ENCODE measurements around the gene PC.

Gene PC

GRCh38 chr11:66864924-66865697, 93.1 kb downstream of the PC start:
- DNase-seq = no peak

- DNase-seq = no peak
Observed at GRCh38 chr11:66864172-66864901, 93.8 kb downstream of the PC start.

GRCh38 chr11:66863428-66864125, 94.6 kb downstream of the PC start:
- no peak for DNase-seq

GRCh38 chr11:66862559-66863037, 95.6 kb downstream of the PC start:
- no peak for DNase-seq

GRCh38 chr11:66861774-66862558, 96.2 kb downstream of the PC start:
- DNase-seq = no peak

- no peak for DNase-seq
Observed at GRCh38 chr11:66861038-66861773, 97.0 kb downstream of the PC start.

- DNase-seq = no peak
Observed at GRCh38 chr11:66860449-66860831, 97.7 kb downstream of the PC start.

- no peak for DNase-seq
Observed at GRCh38 chr11:66859686-66860448, 98.3 kb downstream of the PC start.

GRCh38 chr11:66858939-66859685, 99.1 kb downstream of the PC start:
- no peak for DNase-seq

GRCh38 chr11:66858186-66858938, 99.8 kb downstream of the PC start:
- DNase-seq = no peak

GRCh38 chr11:66857927-66858185, 100.3 kb downstream of the PC start:
- no peak for DNase-seq

- DNase-seq = no peak
Observed at GRCh38 chr11:66857234-66857926, 100.8 kb downstream of the PC start.

GRCh38 chr11:66856496-66857233, 101.5 kb downstream of the PC start, which contains the start of gene LRFN4:
TSS of gene LRFN4 (plus strand) at chr11:66857064. CDS start at chr11:66857745, 681 bp downstream.
- DNase-seq = peak; percentile 61 to 91

GRCh38 chr11:66855574-66856495, 102.3 kb downstream of the PC start:
- DNase-seq = peak; percentile 91 to 92

- DNase-seq = no peak
Observed at GRCh38 chr11:66854729-66855211, 103.4 kb downstream of the PC start.

GRCh38 chr11:66854231-66854661, 103.9 kb downstream of the PC start:
- no peak for DNase-seq

Measured in hippocampal formation (tissue), 2 donors.